BJ (cell line): ENCODE results near the gene CETP. TPM values are rescaled to one million over a fixed set of nuclear protein-coding genes. Genes with fewer than 3 reads are reported as not detected.
"Not testable (repeated sequence)": the region's sequence is repeated elsewhere in the genome, so short reads cannot be mapped to it uniquely, and the experiment has no call there.

ENCODE experiments used
- CTCF ChIA-PET: fragments of 350-600 bp; formaldehyde crosslinking; extraction: SDS; loops from one replicate; lab custom pipeline; 2021; ENCODE audit warnings: antibody characterized with exemption, inconsistent platforms; lab: Yijun Ruan, JAX
- POLR2A ChIA-PET: fragments of 300-600 bp; sonication (Branson Sonifier 250); formaldehyde crosslinking; extraction: SDS; loops from one replicate; lab custom pipeline; 2021; ENCODE audit warnings: antibody characterized with exemption; lab: Charles Lee
- DNase-seq: peaks from one replicate; pipeline ENCODE4 v3.0.0-alpha.2; 2011; ENCODE audit warnings: low read depth
- H3K27me3 ChIP-seq: 2 replicates; pipeline ENCODE4 v1.6.0; 2011; ENCODE audit warnings: low read length; ENCODE audit not compliant: control insufficient read depth, insufficient read depth
- H3K36me3 ChIP-seq: 2 replicates; pipeline ENCODE4 v1.5.1; 2011; ENCODE audit warnings: low read length; ENCODE audit not compliant: control insufficient read depth, insufficient read depth
- H3K4me3 ChIP-seq: 2 replicates; pipeline ENCODE4 v1.5.1; 2011; ENCODE audit warnings: low read depth, mild to moderate bottlenecking, control low read depth, low read length
- polyA plus RNA-seq: library from polyadenylated mRNA; depleted of rRNA; stranded (reverse); fragments of >200 nt; gene quantifications from 2 replicates; pipeline ENCODE4 v1.2.3, GENCODE V29; 2011
- TF ChIP-seq, protein P1 (sequence below): IDR thresholded peaks from 2 replicates; pipeline ENCODE4 v1.5.1; 2011; ENCODE audit warnings: low read depth, mild to moderate bottlenecking, control low read depth, inconsistent platforms, low read length, moderate library complexity; ENCODE audit not compliant: insufficient read depth

Gene CETP
- polyA plus RNA-seq, 1 experiment: 0.07 TPM

DNA sequence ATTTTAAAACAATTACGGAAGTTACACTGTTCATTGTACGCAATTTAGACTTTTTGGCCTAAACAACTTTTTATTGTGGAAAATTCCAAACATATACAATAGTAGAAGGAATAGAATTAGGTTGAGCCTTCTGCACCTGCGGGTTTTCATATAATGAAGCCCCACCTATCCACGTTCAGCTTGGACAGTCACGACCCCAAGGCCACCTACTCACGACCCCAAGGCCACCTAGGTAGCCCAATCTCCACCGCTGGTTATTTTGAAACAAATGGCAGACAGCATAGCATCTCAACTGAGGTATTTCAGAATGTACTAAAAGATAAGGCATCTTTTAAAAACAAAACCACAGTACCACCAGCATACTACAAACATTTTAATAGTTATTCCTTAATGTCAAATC is 28.2 kb downstream of the CETP start:
- DNase-seq: no peak
- Histone ChIP-seq H3K27me3 (no peaks in the 10 kb centered on the region), H3K36me3 (no peaks in the 10 kb centered on the region), H3K4me3 (peak overlapping the region; percentile 71)
- TF ChIP-seq, protein P1, sequence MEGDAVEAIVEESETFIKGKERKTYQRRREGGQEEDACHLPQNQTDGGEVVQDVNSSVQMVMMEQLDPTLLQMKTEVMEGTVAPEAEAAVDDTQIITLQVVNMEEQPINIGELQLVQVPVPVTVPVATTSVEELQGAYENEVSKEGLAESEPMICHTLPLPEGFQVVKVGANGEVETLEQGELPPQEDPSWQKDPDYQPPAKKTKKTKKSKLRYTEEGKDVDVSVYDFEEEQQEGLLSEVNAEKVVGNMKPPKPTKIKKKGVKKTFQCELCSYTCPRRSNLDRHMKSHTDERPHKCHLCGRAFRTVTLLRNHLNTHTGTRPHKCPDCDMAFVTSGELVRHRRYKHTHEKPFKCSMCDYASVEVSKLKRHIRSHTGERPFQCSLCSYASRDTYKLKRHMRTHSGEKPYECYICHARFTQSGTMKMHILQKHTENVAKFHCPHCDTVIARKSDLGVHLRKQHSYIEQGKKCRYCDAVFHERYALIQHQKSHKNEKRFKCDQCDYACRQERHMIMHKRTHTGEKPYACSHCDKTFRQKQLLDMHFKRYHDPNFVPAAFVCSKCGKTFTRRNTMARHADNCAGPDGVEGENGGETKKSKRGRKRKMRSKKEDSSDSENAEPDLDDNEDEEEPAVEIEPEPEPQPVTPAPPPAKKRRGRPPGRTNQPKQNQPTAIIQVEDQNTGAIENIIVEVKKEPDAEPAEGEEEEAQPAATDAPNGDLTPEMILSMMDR: no peak
- ChIA-PET POLR2A (interaction anchor here (0.6 to 1.2 kb wide), 3 partner anchors 9 to 52 kb away, joined by 3 to 4 read pairs (median 4); no protein-coding TSS in a partner anchor), CTCF (interaction anchor here (1.1 to 1.5 kb wide), 3 partner anchors 33 to 127 kb away, joined by 3 to 4 read pairs (median 3); no protein-coding TSS in a partner anchor)

DNA sequence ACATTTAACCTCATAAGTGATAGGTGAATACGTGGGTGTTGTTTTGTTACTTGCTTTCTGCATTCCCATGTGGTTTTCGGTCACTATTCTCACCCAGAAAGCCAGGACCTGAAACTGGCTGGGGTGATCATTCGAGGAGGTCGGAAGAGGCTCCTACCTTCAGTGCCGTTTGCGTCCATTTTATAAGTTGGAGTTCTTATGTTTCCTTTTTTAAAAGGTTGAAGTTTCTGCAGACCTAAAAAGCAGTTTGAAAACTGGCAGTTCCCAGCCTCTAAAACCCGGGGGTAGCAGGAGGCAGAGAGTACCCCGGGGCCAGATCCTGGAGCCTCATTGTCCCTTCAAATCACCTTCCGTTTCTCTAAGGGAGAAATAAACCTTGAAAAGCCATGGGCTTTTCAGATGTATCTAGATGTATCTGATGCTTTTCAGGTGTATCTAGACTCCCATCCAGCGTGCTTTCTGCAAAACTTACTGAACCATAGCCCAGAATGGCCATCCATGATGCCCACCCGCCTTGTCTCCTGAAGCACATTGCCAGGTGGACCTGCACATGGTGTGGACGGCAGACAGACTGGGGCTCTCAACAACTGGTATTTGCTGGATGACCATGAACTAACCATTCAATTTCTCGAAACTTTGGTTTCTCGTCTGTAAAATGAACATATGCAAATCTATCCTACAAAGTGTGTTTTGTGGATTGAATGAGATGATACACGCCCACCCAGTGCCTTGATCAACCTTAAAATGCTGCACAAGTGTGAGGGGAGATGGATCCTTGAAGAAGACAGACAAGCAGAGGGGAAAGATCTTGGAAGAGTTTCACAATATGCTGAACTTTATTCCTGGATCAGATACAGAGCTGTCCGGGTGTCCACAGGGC is 28.9 kb downstream of the CETP start:
- ChIA-PET POLR2A (no interaction called here), CTCF (interaction anchor here (1.5 kb wide), 2 partner anchors 39 to 127 kb away, joined by 3 read pairs; no protein-coding TSS in a partner anchor)
- TF ChIP-seq, protein P1: no peak
- Histone ChIP-seq H3K4me3 (no peak overlapping the region; the same call in 1 of the 2 replicates), H3K27me3 (no peaks in the 10 kb centered on the region), H3K36me3 (no peaks in the 10 kb centered on the region)
- DNase-seq: no peak

DNA sequence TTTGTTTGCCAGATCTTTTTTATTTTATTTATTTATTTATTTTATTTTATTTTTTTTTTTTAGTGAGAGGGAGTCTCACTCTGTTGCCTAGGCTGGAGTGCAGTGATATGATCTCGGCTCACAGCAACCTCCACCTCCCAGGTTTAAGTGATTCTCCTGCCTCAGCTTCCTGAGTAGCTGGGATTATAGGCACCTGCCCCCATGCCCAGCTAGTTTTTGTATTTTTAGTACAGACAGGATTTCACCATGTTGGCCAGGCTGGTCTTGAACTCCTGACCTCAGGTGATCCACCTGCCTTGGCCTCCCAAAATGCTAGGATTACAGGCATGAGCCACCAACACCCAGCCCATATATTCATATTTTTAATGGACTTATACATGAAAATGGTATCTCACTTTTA is 30.7 kb downstream of the CETP start:
- POLR2A ChIA-PET, CTCF ChIA-PET, H3K36me3 ChIP-seq, DNase-seq, H3K4me3 ChIP-seq, H3K27me3 ChIP-seq: not testable (repeated sequence)

DNA sequence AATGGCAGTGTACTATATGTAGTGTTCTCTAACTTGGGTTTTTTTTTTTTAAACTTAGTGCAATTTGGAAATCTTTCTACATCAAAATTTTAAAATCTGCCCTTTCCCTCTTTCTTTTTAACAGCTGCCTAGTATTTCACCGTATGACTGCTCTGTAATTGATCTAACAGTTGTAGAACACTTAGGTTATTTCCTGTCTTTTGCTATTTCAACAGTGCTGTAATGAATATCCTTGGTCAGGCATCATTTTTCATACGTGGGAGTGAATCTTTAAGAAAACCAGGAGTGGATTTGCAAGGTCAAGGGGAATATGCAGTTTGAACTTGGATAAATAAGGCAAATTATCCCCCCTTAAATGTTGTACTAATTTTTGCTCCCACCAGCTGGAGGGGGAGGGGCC is 31.5 kb downstream of the CETP start:
- DNase-seq: no peak
- ChIA-PET POLR2A (no interaction called here), CTCF (interaction anchor here (1.2 kb wide), 1 partner anchor 17 kb away, joined by 4 read pairs; no protein-coding TSS in a partner anchor)

DNA sequence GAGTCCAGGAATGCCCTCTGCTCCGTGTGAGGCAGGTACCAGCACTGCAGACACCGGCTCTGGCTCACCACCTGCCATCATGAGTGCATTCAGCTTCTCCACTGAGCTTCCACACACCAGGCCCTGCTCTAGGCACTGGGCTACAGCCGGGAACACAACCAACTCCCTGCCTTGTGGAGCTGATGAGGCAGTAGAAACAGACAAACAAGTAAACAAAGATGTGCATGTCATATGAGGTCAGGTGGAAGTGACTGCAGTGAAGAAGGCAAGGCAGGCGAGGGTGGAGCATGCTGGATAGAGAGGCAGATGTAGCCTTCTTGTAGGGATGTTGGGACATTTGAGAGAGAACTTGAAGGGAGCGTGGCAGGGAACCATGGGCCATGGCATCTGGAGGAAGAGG is 32.6 kb downstream of the CETP start:
- H3K4me3 ChIP-seq: no peak overlapping the region
- CTCF ChIA-PET: no interaction called here
- H3K36me3 ChIP-seq: no peaks in the 10 kb centered on the region
- TF ChIP-seq, protein P1: no peak
- no peaks in the 10 kb centered on the region for H3K27me3 ChIP-seq
- POLR2A ChIA-PET: no interaction called here
- no peak for DNase-seq

More for the DNA sequence above, 31.5 kb downstream of the CETP start:
- no peaks in the 10 kb centered on the region for H3K36me3 ChIP-seq
- no peak overlapping the region for H3K4me3 ChIP-seq
- no peaks in the 10 kb centered on the region for H3K27me3 ChIP-seq
- TF ChIP-seq, protein P1: no peak
